ENCODE measurements around the gene FAM181A. TPM values are rescaled to one million over a fixed set of nuclear protein-coding genes. Genes with fewer than 3 reads are reported as not detected.

Gene FAM181A
- total RNA-seq, 1 experiment from 2014 or later = not detected

DNA sequence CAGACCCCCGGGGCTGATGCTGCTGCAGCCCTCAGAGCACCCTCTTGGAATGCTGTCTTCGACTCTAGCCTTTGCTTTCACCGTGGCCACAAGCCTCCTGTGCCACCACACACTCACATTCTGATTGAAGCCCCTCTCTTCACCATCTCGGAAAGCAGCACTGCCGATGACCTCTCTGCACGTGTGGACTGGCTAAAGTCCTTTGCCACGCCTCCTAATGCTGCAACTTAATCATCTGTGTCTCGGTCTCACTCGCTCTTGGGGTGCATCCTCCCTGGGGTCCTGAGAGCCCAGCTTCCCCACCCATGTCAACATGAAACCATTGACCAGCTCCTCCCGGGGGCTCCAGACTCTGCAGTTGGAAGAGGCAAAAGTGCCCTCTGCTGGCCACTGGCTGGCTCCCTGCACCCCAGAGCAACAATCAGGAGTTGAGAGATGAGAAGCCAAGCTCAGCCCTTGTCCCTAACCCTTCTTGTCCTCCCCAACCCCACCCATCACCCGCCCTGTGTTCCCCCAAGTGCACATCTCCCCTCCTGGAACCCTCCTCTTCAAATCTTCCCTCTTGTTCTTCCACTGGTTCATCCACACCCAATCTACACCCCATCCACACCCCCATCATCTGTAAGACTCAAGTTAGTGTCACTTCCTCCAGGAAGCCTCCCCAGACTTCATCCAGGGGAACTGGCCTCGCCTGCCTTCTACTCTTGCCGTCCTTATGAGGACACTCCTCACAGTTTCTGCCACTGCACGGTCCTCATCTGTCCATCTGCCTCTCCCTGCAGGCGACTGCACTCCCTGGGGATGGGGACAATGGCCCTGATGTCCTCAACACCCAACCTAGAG lies 23.6 kb upstream of the FAM181A start:
- CTCF ChIA-PET = no interaction called here
- DNase-seq = no peak
- TF ChIP-seq, protein P1, sequence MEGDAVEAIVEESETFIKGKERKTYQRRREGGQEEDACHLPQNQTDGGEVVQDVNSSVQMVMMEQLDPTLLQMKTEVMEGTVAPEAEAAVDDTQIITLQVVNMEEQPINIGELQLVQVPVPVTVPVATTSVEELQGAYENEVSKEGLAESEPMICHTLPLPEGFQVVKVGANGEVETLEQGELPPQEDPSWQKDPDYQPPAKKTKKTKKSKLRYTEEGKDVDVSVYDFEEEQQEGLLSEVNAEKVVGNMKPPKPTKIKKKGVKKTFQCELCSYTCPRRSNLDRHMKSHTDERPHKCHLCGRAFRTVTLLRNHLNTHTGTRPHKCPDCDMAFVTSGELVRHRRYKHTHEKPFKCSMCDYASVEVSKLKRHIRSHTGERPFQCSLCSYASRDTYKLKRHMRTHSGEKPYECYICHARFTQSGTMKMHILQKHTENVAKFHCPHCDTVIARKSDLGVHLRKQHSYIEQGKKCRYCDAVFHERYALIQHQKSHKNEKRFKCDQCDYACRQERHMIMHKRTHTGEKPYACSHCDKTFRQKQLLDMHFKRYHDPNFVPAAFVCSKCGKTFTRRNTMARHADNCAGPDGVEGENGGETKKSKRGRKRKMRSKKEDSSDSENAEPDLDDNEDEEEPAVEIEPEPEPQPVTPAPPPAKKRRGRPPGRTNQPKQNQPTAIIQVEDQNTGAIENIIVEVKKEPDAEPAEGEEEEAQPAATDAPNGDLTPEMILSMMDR (conservative IDR thresholded peaks at IDR 0.05) = no peak; the same call in 1 of the 2 replicates
- TF ChIP-seq EZH2 (IDR thresholded peaks at IDR 0.05; ENCODE audit: low read depth) = no peak

GRCh38 chr14:93905623-93906022 lies 21.5 kb upstream of the FAM181A start:
- CTCF ChIA-PET = no interaction called here
- BruUV-seq (replicated peaks) = no TSS peak

More for the DNA sequence above, 23.6 kb upstream of the FAM181A start:
- intact Hi-C loops (cut with micrococcal nuclease; ENCODE audit: unreplicated experiment) = no loop called here
- Histone ChIP-seq H3K27me3 (ENCODE audit: insufficient read depth, low read depth) (peaks cover 54% of the 10 kb centered on the region), H2AFZ (no peak overlapping the region), H3K36me3 (ENCODE audit: low read depth) (no peaks in the 10 kb centered on the region), H3K79me2 (ENCODE audit: low read depth) (no peaks in the 10 kb centered on the region), H3K4me3 (no peak overlapping the region), H4K20me1 (ENCODE audit: insufficient read depth) (no peaks in the 10 kb centered on the region), H3K9me3 (ENCODE audit: insufficient read depth, low read depth) (no peaks in the 10 kb centered on the region), H3K4me2 (no peak overlapping the region), H3K9me2 (ENCODE audit: insufficient read depth) (no peaks in the 10 kb centered on the region), H3K4me1 (replicated peaks; ENCODE audit: insufficient read depth) (no peaks in the 10 kb centered on the region), H3F3A (ENCODE audit: insufficient read depth, low read depth) (no peaks in the 10 kb centered on the region), H3K27ac (no peak overlapping the region)
- no TSS peak for BruUV-seq (replicated peaks)
- POLR2A ChIA-PET (ENCODE audit: unreplicated experiment) = no interaction called here

GRCh38 chr14:93906341-93907329 lies 20.5 kb upstream of the FAM181A start:
- H3K4me2 ChIP-seq = no peak overlapping the region
- no peak overlapping the region for H3K27ac ChIP-seq
- H3K4me1 ChIP-seq (replicated peaks; ENCODE audit: insufficient read depth) = no peaks in the 10 kb centered on the region
- H3K27me3 ChIP-seq (ENCODE audit: insufficient read depth, low read depth) = peaks cover 34% of the 10 kb centered on the region
- no peaks in the 10 kb centered on the region for H3K9me2 ChIP-seq (ENCODE audit: insufficient read depth)
- no peak overlapping the region for H3K4me3 ChIP-seq
- intact Hi-C loops (cut with micrococcal nuclease; ENCODE audit: unreplicated experiment) = no loop called here
- H3K9me3 ChIP-seq (ENCODE audit: insufficient read depth, low read depth) = no peaks in the 10 kb centered on the region
- H3F3A ChIP-seq (ENCODE audit: insufficient read depth, low read depth) = no peaks in the 10 kb centered on the region
- peak in 1 of 2 experiments; percentile 2 for DNase-seq
- ChIA-PET CTCF (no interaction called here), POLR2A (ENCODE audit: unreplicated experiment) (no interaction called here)
- no peak overlapping the region for H2AFZ ChIP-seq
- no peaks in the 10 kb centered on the region for H3K79me2 ChIP-seq (ENCODE audit: low read depth)
- no peaks in the 10 kb centered on the region for H4K20me1 ChIP-seq (ENCODE audit: insufficient read depth)
- no peak for TF ChIP-seq EZH2 (IDR thresholded peaks at IDR 0.05; ENCODE audit: low read depth)
- TF ChIP-seq, protein P1 (conservative IDR thresholded peaks at IDR 0.05) = peak; percentile 69
- BruUV-seq (replicated peaks) = no TSS peak
- no peaks in the 10 kb centered on the region for H3K36me3 ChIP-seq (ENCODE audit: low read depth)

More at GRCh38 chr14:93905623-93906022, 21.5 kb upstream of the FAM181A start:
- intact Hi-C loops (cut with micrococcal nuclease; ENCODE audit: unreplicated experiment) = no loop called here
- Histone ChIP-seq H3K9me2 (ENCODE audit: insufficient read depth) (no peaks in the 10 kb centered on the region), H4K20me1 (ENCODE audit: insufficient read depth) (no peaks in the 10 kb centered on the region), H3K27me3 (ENCODE audit: insufficient read depth, low read depth) (peaks cover 37% of the 10 kb centered on the region), H3K79me2 (ENCODE audit: low read depth) (no peaks in the 10 kb centered on the region), H3K36me3 (ENCODE audit: low read depth) (no peaks in the 10 kb centered on the region), H3K4me1 (replicated peaks; ENCODE audit: insufficient read depth) (no peaks in the 10 kb centered on the region), H3K9me3 (ENCODE audit: insufficient read depth, low read depth) (no peaks in the 10 kb centered on the region), H3F3A (ENCODE audit: insufficient read depth, low read depth) (no peaks in the 10 kb centered on the region), H3K27ac (no peak overlapping the region), H3K4me3 (no peak overlapping the region), H3K4me2 (no peak overlapping the region), H2AFZ (no peak overlapping the region)
- TF ChIP-seq, protein P1 (conservative IDR thresholded peaks at IDR 0.05) = no peak
- no peak for TF ChIP-seq EZH2 (IDR thresholded peaks at IDR 0.05; ENCODE audit: low read depth)
- no peak for DNase-seq
- POLR2A ChIA-PET (ENCODE audit: unreplicated experiment) = no interaction called here
